ENCODE data around the gene HAUS8.

GRCh38 chr19:17069193-17069592, 6.1 kb downstream of the HAUS8 start:
- TF ChIP-seq CTCF (conservative IDR thresholded peaks at IDR 0.05) (no peak), ZFX (IDR thresholded peaks at IDR 0.05) (no peak)
